HepG2 (cell line): Measurements from ENCODE around the gene PTCRA. TPM values are rescaled to one million over a fixed set of nuclear protein-coding genes. Genes with fewer than 3 reads are reported as not detected.

Experiments used
- AGO2 ChIP-seq: fragments of 200-400 bp; formaldehyde crosslinking; optimal IDR thresholded peaks from 2 replicates; pipeline ENCODE3; 2017; ENCODE audit warnings: mild to moderate bottlenecking, low read depth, low read length, moderate library complexity
- ARHGAP35 ChIP-seq: sonication (generic); formaldehyde crosslinking; IDR thresholded peaks from 2 replicates; pipeline ENCODE4 v1.9.0; 2022; ENCODE audit warnings: mild to moderate bottlenecking, inconsistent platforms, moderate library complexity, missing genetic modification reagents, borderline replicate concordance
- ATAD3A ChIP-seq: sonication (generic); formaldehyde crosslinking; IDR thresholded peaks from 2 replicates; pipeline ENCODE4 v1.4.0; 2020; ENCODE audit warnings: missing genetic modification reagents
- ETS1 ChIP-seq: sonication (generic); formaldehyde crosslinking; IDR thresholded peaks from 2 replicates; pipeline ENCODE4 v1.4.0; 2020; ENCODE audit warnings: missing genetic modification reagents
- FOSL2 ChIP-seq: sonication (generic); formaldehyde crosslinking; IDR thresholded peaks from 2 replicates; pipeline ENCODE4 v1.4.0; 2020; ENCODE audit warnings: missing genetic modification reagents
- HCFC1 ChIP-seq: fragments of 150-350 bp; IDR thresholded peaks from 2 replicates; pipeline ENCODE4 v1.6.1; 2014; ENCODE audit warnings: low read depth, low read length
- HDAC1 ChIP-seq: sonication (generic); formaldehyde crosslinking; IDR thresholded peaks from 2 replicates; pipeline ENCODE4 v1.5.1; 2020; ENCODE audit warnings: mild to moderate bottlenecking, missing genetic modification reagents
- HMGXB4 ChIP-seq, 2 experiments: sonication (generic) in 1 of 2; formaldehyde crosslinking in 1 of 2; IDR thresholded peaks; 2 replicates each; pipeline versions ENCODE4 v1.4.0 to v1.6.1; 2018 to 2020; ENCODE audit warnings: missing genetic modification reagents in 2 of 2, borderline replicate concordance in 1 of 2, low read depth in 1 of 2, mild to moderate bottlenecking in 1 of 2, missing biosample characterization in 1 of 2
- KDM5A ChIP-seq: fragments of 200-600 bp; sonication (generic); IDR thresholded peaks from 2 replicates; pipeline ENCODE4 v1.7.0; 2018; ENCODE audit warnings: antibody characterized with exemption, mild to moderate bottlenecking, low read length, borderline replicate concordance
- KLF9 ChIP-seq: IDR thresholded peaks from 2 replicates; pipeline ENCODE4 v1.6.1; 2016; ENCODE audit warnings: low read depth
- MBD4 ChIP-seq: IDR thresholded peaks from 2 replicates; pipeline ENCODE4 v1.6.1; 2012; ENCODE audit warnings: low read length, inconsistent platforms, borderline replicate concordance
- NAIF1 ChIP-seq: sonication (generic); formaldehyde crosslinking; IDR thresholded peaks from 2 replicates; pipeline ENCODE4 v1.5.0; 2020; ENCODE audit warnings: mild to moderate bottlenecking, missing genetic modification reagents, borderline replicate concordance
- NPAS2 ChIP-seq: sonication (generic); formaldehyde crosslinking; IDR thresholded peaks from 2 replicates; pipeline ENCODE4 v1.8.0; 2022; ENCODE audit warnings: mild to moderate bottlenecking, missing genetic modification reagents, borderline replicate concordance
- RELA ChIP-seq: sonication (generic); formaldehyde crosslinking; IDR thresholded peaks from 2 replicates; pipeline ENCODE4 v1.4.0; 2020; ENCODE audit warnings: missing genetic modification reagents
- RERE ChIP-seq: IDR thresholded peaks from 2 replicates; pipeline ENCODE4 v1.6.1; 2016; ENCODE audit warnings: low read depth, missing genetic modification reagents, missing compliant biosample characterization
- TIGD3 ChIP-seq: sonication (generic); formaldehyde crosslinking; IDR thresholded peaks from 2 replicates; pipeline ENCODE4 v1.5.1; 2020; ENCODE audit warnings: mild to moderate bottlenecking, missing genetic modification reagents, borderline replicate concordance
- ZBTB20 ChIP-seq: sonication (generic); formaldehyde crosslinking; IDR thresholded peaks from 2 replicates; pipeline ENCODE4 v1.8.1; 2023; ENCODE audit warnings: missing genetic modification reagents, low read depth, mild to moderate bottlenecking, borderline replicate concordance
- ZNF547 ChIP-seq: sonication (generic); formaldehyde crosslinking; IDR thresholded peaks from 2 replicates; pipeline ENCODE4 v1.5.1; 2020; ENCODE audit warnings: mild to moderate bottlenecking, missing genetic modification reagents
- ZNF7 ChIP-seq: IDR thresholded peaks from 2 replicates; pipeline ENCODE4 v1.6.1; 2016; ENCODE audit warnings: missing biosample characterization, missing genetic modification reagents
- polyA plus RNA-seq, 8 experiments: library from polyadenylated mRNA; depleted of rRNA in 3 of 8; stranded (reverse) in 7 of 8; unstranded in 1 of 8; fragments of >200 nt; fragmentation: Illumina TruSeq in 4 of 8; extraction: Trizol in 4 of 8; gene quantifications; 2 replicates each; pipeline versions ENCODE4 v1.2.1 to v1.2.3, GENCODE V29; 2011 to 2016; ENCODE audit warnings: low read depth in 4 of 8, missing spikeins in 1 of 8, mixed read lengths in 1 of 8; ENCODE audit not compliant: insufficient read depth in 1 of 8
- total RNA-seq, 5 experiments: library from RNA; depleted of rRNA; stranded (reverse); fragments of >200 nt; fragmentation: Illumina TruSeq; extraction: Trizol; gene quantifications; 2 replicates each; pipeline ENCODE4 v1.2.3, GENCODE V29; 2016; ENCODE audit warnings: low read depth in 1 of 5

PTCRA gene
- total and polyA plus RNA-seq, 2 of the 13 experiments (the other 11 are each of a cell fraction or from before 2014, with no cell fraction given) = not detected

- TF ChIP-seq RERE (CRISPR knock-in tag) = no peak
- TF ChIP-seq TIGD3 (CRISPR knock-in tag) = no peak
- peak; percentile 97 for TF ChIP-seq HDAC1 (CRISPR knock-in tag)
- peak; percentile 60 for TF ChIP-seq FOSL2 (CRISPR knock-in tag)
- TF ChIP-seq KDM5A = no peak
- no peak; the same call in 1 of the 2 replicates for TF ChIP-seq NAIF1
- TF ChIP-seq ATAD3A (CRISPR knock-in tag) = no peak
- no peak for TF ChIP-seq NPAS2 (CRISPR knock-in tag)
- TF ChIP-seq RELA (CRISPR knock-in tag) = no peak
- TF ChIP-seq MBD4 = no peak
- TF ChIP-seq AGO2 = no peak
- no peak for TF ChIP-seq ZNF7 (CRISPR knock-in tag)
- no peak for TF ChIP-seq ETS1 (CRISPR knock-in tag)
- TF ChIP-seq HMGXB4 (CRISPR knock-in tag; IDR thresholded peaks at IDR 0.05; ENCODE audit: borderline replicate concordance in 1 of 2, low read depth in 1 of 2) = peak; percentile 46 to 57; a peak in 2 of 4 replicates
- 0 out of 2 replicates have a peak, but pooled peaks have one; percentile 35 for TF ChIP-seq ZNF547 (CRISPR knock-in tag)
- no peak for TF ChIP-seq ZBTB20 (CRISPR knock-in tag)
- no peak for TF ChIP-seq HCFC1
- TF ChIP-seq ARHGAP35 = 0 out of 2 replicates have a peak, but pooled peaks have one; percentile 76
- TF ChIP-seq KLF9 (CRISPR knock-in tag) = 0 out of 2 replicates have a peak, but pooled peaks have one; percentile 44
Observed at GRCh38 chr6:42938987-42939809, 23.3 kb downstream of the PTCRA start (continued).
